Transverse colon (tissue), 4 donors: ENCODE measurements around the gene BACH2. TPM values are rescaled to one million over a fixed set of nuclear protein-coding genes. Genes with fewer than 3 reads are reported as not detected.
A peak's percentile ranks its signal among the peaks of the same experiment; 100 is the strongest.

Experiments used
- DNase-seq: peaks from one replicate; pipeline ENCODE4 v3.0.0-alpha.2; 2019
- H3K27ac ChIP-seq, 4 donors: fragments of 200-600 bp; sonication (generic); 2 replicates each; pipeline ENCODE4 v1.5.1; 2016 to 2018; ENCODE audit warnings: inconsistent platforms in 4 of 4
- H3K27me3 ChIP-seq: fragments of 200-600 bp; sonication (generic); 2 replicates; pipeline ENCODE4 v1.5.1; 2017; ENCODE audit warnings: inconsistent platforms
- H3K36me3 ChIP-seq, 4 donors: fragments of 200-600 bp; sonication (generic); 2 replicates each; pipeline ENCODE4 v1.5.1; 2017 to 2019; ENCODE audit warnings: inconsistent platforms in 4 of 4
- H3K4me1 ChIP-seq, 4 donors: fragments of 200-600 bp; sonication (generic); 2 replicates each; pipeline ENCODE4 v1.5.1; 2017 to 2020; ENCODE audit warnings: inconsistent platforms in 4 of 4
- H3K4me3 ChIP-seq, 4 donors: fragments of 200-600 bp; sonication (generic); 1 replicate in 1 of 4; 2 replicates in 3 of 4; pipeline versions ENCODE4 v1.5.1 to v1.6.1; 2017 to 2019; ENCODE audit warnings: inconsistent platforms in 4 of 4
- H3K9me3 ChIP-seq, 2 donors: fragments of 200-600 bp; sonication (generic); 2 replicates each; pipeline ENCODE4 v1.5.1; 2017 to 2019; ENCODE audit warnings: inconsistent platforms in 2 of 2
- EP300 ChIP-seq: sonication (generic); formaldehyde crosslinking; IDR thresholded peaks from one replicate; pipeline ENCODE4 v1.6.1; 2017; ENCODE audit warnings: antibody characterized with exemption, low read depth
- POLR2A ChIP-seq: fragments of 450-650 bp; IDR thresholded peaks from one replicate; pipeline ENCODE4 v1.6.1; 2016; ENCODE audit warnings: antibody characterized with exemption, mild to moderate bottlenecking, moderate library complexity
- POLR2AphosphoS5 ChIP-seq, 3 donors: sonication (generic); formaldehyde crosslinking; IDR thresholded peaks; one replicate each; pipeline ENCODE4 v1.6.1; 2016; ENCODE audit warnings: antibody characterized with exemption in 3 of 3
- WGBS, 2 donors: methylation state at CpG; one replicate each; pipeline ENCODE4 v1.1.5; 2018; ENCODE audit warnings: low coverage in 1 of 2; 5-methylcytosine and 5-hydroxymethylcytosine counted together
- in situ Hi-C, 4 donors: fragments of 200-750 bp; cut with MboI; loops; one replicate each; pipeline versions ENCODE4 v1.15.0 to v1.15.1; 2017; ENCODE audit warnings: low sequenced_read_pairs in 3 of 4, low pct_ligation_motif_present in 1 of 4, low pct_unique_long_range_greater_than_20kb in 1 of 4
- intact Hi-C: fragments of 100-400 bp; cut with DNase I; formaldehyde crosslinking; loops from one replicate; pipeline ENCODE4 v1.15.1; 2023; ENCODE audit warnings: low total_unique reads
- total RNA-seq, 4 donors: library from RNA; depleted of rRNA; stranded (reverse); fragments of >200 nt; gene quantifications; one replicate each; pipeline ENCODE4 v1.1.0, GENCODE V29; 2016
- TF ChIP-seq, protein P1 (sequence below), 5 experiments: fragments of 200-600 bp in 3 of 5; fragments of 450-650 bp in 2 of 5; sonication (generic) in 3 of 5; IDR thresholded peaks; 1 replicate in 2 of 5; 2 replicates in 3 of 5; pipeline ENCODE4 v1.5.1; 2016 to 2017; ENCODE audit warnings: antibody characterized with exemption in 5 of 5, inconsistent platforms in 3 of 5, mild to moderate bottlenecking in 2 of 5, moderate library complexity in 1 of 5

Gene BACH2
- total RNA-seq, 4 donors from 2014 or later = 0.20 to 7.5 (median 2.4) TPM

DNA sequence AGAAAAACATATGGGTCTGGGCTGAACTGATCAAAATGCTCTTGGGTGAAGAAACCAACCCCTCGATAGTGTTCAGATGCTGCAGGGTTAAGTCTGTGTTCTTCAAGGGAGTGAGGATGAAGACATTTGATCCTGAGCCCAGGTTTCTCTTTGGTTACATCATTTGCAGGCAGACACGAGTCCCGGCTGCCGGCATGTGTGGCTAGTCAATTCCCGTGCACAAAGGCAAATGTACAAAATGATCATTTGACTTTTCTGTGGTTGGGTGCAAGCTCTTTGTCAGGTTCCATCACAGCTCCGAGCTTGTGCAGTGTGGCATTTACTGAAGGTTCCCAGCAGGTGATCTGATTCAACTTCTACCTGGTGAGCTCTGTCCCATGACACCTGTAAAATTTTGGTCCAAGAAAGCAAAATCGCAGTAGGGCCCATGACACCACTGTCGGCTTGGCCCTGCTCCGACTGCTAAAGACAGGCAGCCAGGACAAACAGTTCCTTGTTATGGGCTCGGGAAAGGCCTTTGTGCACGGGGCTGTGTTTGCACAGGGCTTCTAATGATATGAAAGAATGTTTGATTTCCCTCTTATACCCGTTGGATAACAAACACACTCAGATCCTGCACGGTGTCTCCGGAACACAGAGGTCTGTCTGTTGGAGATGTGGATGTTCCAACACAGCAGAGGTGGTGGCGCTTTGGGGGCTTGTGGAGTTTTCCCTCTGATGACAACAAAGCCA lies 355.4 kb downstream of the BACH2 start:
- H3K36me3 ChIP-seq = no peaks in the 10 kb centered on the region
- no peak overlapping the region for H3K27ac ChIP-seq
- peak; percentile 38 for DNase-seq
- in situ Hi-C loops (loop anchor here in 1 of 4 donors (10.0 kb wide), 1 partner anchor 454 kb away; no protein-coding TSS in a partner anchor), intact Hi-C loops (loop anchor here (5.0 to 10.0 kb wide), 2 partner anchors 454 to 541 kb away; no protein-coding TSS in a partner anchor)
- WGBS, 2 donors = 33 to 51% methylated on average over 3 to 15 of the region's 15 CpGs
- H3K27me3 ChIP-seq = no peaks in the 10 kb centered on the region
- H3K4me1 ChIP-seq = peaks cover 0 to 20% (median 10%) of the 10 kb centered on the region in 4 donors
- no peaks in the 10 kb centered on the region for H3K9me3 ChIP-seq
- no peak overlapping the region for H3K4me3 ChIP-seq
- no peak for TF ChIP-seq POLR2AphosphoS5 (IDR thresholded peaks at IDR 0.05)
- TF ChIP-seq, protein P1, sequence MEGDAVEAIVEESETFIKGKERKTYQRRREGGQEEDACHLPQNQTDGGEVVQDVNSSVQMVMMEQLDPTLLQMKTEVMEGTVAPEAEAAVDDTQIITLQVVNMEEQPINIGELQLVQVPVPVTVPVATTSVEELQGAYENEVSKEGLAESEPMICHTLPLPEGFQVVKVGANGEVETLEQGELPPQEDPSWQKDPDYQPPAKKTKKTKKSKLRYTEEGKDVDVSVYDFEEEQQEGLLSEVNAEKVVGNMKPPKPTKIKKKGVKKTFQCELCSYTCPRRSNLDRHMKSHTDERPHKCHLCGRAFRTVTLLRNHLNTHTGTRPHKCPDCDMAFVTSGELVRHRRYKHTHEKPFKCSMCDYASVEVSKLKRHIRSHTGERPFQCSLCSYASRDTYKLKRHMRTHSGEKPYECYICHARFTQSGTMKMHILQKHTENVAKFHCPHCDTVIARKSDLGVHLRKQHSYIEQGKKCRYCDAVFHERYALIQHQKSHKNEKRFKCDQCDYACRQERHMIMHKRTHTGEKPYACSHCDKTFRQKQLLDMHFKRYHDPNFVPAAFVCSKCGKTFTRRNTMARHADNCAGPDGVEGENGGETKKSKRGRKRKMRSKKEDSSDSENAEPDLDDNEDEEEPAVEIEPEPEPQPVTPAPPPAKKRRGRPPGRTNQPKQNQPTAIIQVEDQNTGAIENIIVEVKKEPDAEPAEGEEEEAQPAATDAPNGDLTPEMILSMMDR (IDR thresholded peaks at IDR 0.05) = no peak
- no peak for TF ChIP-seq EP300
- TF ChIP-seq POLR2A = no peak

DNA sequence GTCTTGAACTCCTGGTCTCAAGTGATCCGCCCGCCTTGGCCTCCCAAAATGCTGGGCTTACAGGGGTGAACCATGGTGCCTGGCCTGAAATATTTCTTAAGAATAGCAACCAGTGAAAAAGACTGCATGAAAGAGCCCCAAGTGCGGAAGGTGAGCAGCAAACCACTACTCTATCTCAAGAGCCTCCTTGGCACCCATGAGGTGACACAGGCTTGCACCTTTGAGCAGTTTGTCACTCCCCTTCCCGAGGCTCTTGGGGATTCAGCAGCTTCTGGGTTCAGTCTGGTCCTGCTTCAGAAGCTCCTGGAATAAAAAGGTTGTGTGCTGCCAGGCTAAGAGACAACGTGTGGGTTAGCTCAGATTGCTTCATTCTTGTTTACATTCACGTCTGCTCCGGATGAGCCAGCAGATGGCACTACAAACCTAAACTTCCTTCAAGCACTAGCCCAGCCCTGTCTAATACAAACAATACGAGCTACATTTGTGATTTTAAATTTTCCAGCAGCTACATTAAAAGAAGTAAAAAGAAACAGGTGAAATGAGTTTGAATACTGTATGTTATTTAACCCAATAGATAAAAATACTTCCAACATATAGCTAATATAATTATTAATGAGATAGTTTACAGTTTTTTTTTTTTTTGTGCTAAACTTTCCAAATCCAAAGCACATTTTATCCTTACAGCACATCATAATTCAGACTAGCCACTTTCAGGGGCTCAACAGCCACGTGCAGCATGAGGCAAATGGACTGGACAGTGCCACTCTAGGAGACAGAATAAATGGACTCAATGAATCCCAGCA lies 356.2 kb downstream of the BACH2 start:
- Histone ChIP-seq H3K27ac (no peak overlapping the region), H3K9me3 (no peaks in the 10 kb centered on the region), H3K27me3 (no peaks in the 10 kb centered on the region), H3K4me1 (peaks cover 0 to 20% (median 10%) of the 10 kb centered on the region in 4 donors), H3K36me3 (no peaks in the 10 kb centered on the region), H3K4me3 (no peak overlapping the region)
- peak; percentile 71 for DNase-seq
- in situ Hi-C loops = loop anchor here in 1 of 4 donors (10.0 kb wide), 1 partner anchor 454 kb away; no protein-coding TSS in a partner anchor
- 0 to 31% methylated on average over 3 to 9 of the region's 9 CpGs for WGBS, 2 donors
- no peak for TF ChIP-seq EP300
- TF ChIP-seq POLR2AphosphoS5 (IDR thresholded peaks at IDR 0.05) = no peak
- TF ChIP-seq, protein P1 (IDR thresholded peaks at IDR 0.05) = peak; percentile 61 to 75 (median 63)
- intact Hi-C loops = loop anchor here (5.0 to 10.0 kb wide), 2 partner anchors 454 to 542 kb away; no protein-coding TSS in a partner anchor

DNA sequence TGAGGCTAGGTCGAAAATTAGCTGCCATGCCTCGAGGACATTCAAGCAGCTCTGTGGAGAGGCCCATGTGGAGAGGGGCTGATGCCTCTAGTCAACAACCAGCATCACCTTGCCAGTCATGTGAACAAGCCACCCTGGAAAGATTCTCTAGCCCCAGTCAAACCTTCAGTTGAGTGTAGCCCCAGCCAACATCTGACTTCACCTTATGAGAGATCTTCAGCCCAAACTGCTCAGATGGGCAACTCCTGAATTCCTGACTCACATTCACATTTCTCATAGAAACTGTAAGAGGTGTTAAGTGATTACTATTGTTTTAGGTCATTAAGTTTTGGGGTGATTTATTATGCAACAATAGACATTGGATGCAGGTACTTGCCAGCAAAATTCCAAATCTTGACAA lies 357.5 kb downstream of the BACH2 start:
- no peak for DNase-seq
- TF ChIP-seq POLR2AphosphoS5 (IDR thresholded peaks at IDR 0.05) (no peak), EP300 (no peak), POLR2A (no peak)
- TF ChIP-seq, protein P1 (IDR thresholded peaks at IDR 0.05) = no peak
- Histone ChIP-seq H3K27ac (no peak overlapping the region), H3K9me3 (no peaks in the 10 kb centered on the region), H3K4me3 (no peak overlapping the region), H3K4me1 (peaks cover 0 to 20% (median 10%) of the 10 kb centered on the region in 4 donors), H3K36me3 (no peaks in the 10 kb centered on the region), H3K27me3 (no peaks in the 10 kb centered on the region)
- 89% methylated on average over 2 of the region's 2 CpGs; no CpG with 5 or more reads in 1 of the 2 donors for WGBS, 2 donors
- intact Hi-C loops (no loop called here), in situ Hi-C loops (loop anchor here in 3 of 4 donors (5.0 to 10.0 kb wide), 2 partner anchors 543 to 546 kb away; no protein-coding TSS in a partner anchor)

DNA sequence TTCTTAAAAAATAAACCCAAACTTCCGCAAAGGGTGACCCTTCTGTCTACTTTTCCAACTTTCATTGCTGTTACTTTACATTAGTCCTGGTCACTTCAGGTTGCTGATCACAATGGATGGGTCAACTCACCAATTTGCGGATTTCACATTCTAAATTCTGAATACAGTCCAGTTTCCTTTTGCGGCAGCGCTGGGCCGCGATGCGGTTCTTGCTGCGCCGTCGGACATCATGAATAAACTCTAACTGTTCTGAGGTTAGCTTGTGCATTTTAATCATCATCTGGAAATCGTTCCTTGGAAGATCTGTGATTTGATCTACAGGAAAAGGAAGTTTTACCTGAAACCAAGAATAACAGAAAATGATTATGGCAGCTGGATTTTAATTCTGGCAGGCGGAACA lies 358.6 kb downstream of the BACH2 start:
- intact Hi-C loops = no loop called here

More for the DNA sequence above, 358.6 kb downstream of the BACH2 start:
- in situ Hi-C loops = loop anchor here in 3 of 4 donors (5.0 to 10.0 kb wide), 2 partner anchors 544 to 547 kb away; no protein-coding TSS in a partner anchor
- Histone ChIP-seq H3K9me3 (no peaks in the 10 kb centered on the region), H3K4me3 (no peak overlapping the region), H3K27me3 (no peaks in the 10 kb centered on the region), H3K4me1 (peaks cover 0 to 20% (median 10%) of the 10 kb centered on the region in 4 donors), H3K27ac (no peak overlapping the region), H3K36me3 (no peaks in the 10 kb centered on the region)
- TF ChIP-seq EP300 = no peak
- no peak for TF ChIP-seq POLR2AphosphoS5 (IDR thresholded peaks at IDR 0.05)
- no peak for TF ChIP-seq POLR2A
- TF ChIP-seq, protein P1 (IDR thresholded peaks at IDR 0.05) = no peak
- DNase-seq = no peak
- WGBS, 2 donors = 82 to 84% methylated on average over 11 to 12 of the region's 12 CpGs
